ENCODE results near the gene UBTD1. TPM values are rescaled to one million over a fixed set of nuclear protein-coding genes. Genes with fewer than 3 reads are reported as not detected.
"Not testable (repeated sequence)": the region's sequence is repeated elsewhere in the genome, so short reads cannot be mapped to it uniquely, and the experiment has no call there.

Gene UBTD1
- total RNA-seq, 1 donor from 2014 or later: 32.5 TPM

GRCh38 chr10:97520520-97520919 is 21.8 kb downstream of the UBTD1 start:
- TF ChIP-seq CTCF (IDR thresholded peaks at IDR 0.05; ENCODE audit: insufficient read depth, low read length, poor library complexity, severe bottlenecking): no peak
- H3K36me3 ChIP-seq (ENCODE audit: control insufficient read depth, insufficient read depth, low read length): no peaks in the 10 kb centered on the region
- no peaks in the 10 kb centered on the region for H3K27me3 ChIP-seq (ENCODE audit: control insufficient read depth, insufficient read depth, low read length)
- H3K4me3 ChIP-seq (ENCODE audit: low read depth, low read length): no peak overlapping the region
- no peak for DNase-seq (ENCODE audit: low read depth)

GRCh38 chr10:97520978-97521761 is 22.4 kb downstream of the UBTD1 start:
- no peaks in the 10 kb centered on the region for H3K36me3 ChIP-seq (ENCODE audit: control insufficient read depth, insufficient read depth, low read length)

GRCh38 chr10:97522071-97522470 is 23.3 kb downstream of the UBTD1 start:
- no peak overlapping the region for H3K4me3 ChIP-seq (ENCODE audit: low read depth, low read length)
- no peaks in the 10 kb centered on the region for H3K27me3 ChIP-seq (ENCODE audit: control insufficient read depth, insufficient read depth, low read length)
- TF ChIP-seq CTCF (IDR thresholded peaks at IDR 0.05; ENCODE audit: insufficient read depth, low read length, poor library complexity, severe bottlenecking): no peak
- DNase-seq (ENCODE audit: low read depth): no peak
- H3K36me3 ChIP-seq (ENCODE audit: control insufficient read depth, insufficient read depth, low read length): no peaks in the 10 kb centered on the region

More at GRCh38 chr10:97520978-97521761, 22.4 kb downstream of the UBTD1 start:
- DNase-seq (ENCODE audit: low read depth): no peak
- no peaks in the 10 kb centered on the region for H3K27me3 ChIP-seq (ENCODE audit: control insufficient read depth, insufficient read depth, low read length)
- TF ChIP-seq CTCF (IDR thresholded peaks at IDR 0.05; ENCODE audit: insufficient read depth, low read length, poor library complexity, severe bottlenecking): no peak
- H3K4me3 ChIP-seq (ENCODE audit: low read depth, low read length): no peak overlapping the region

GRCh38 chr10:97522937-97523336 is 24.2 kb downstream of the UBTD1 start:
- DNase-seq (ENCODE audit: low read depth): no peak
- Histone ChIP-seq H3K27me3 (ENCODE audit: control insufficient read depth, insufficient read depth, low read length) (no peaks in the 10 kb centered on the region), H3K4me3 (ENCODE audit: low read depth, low read length) (no peak overlapping the region), H3K36me3 (ENCODE audit: control insufficient read depth, insufficient read depth, low read length) (no peaks in the 10 kb centered on the region)
- TF ChIP-seq CTCF (IDR thresholded peaks at IDR 0.05; ENCODE audit: insufficient read depth, low read length, poor library complexity, severe bottlenecking): no peak

GRCh38 chr10:97525086-97525485 is 26.4 kb downstream of the UBTD1 start:
- no peak overlapping the region for H3K4me3 ChIP-seq (ENCODE audit: low read depth, low read length)
- TF ChIP-seq CTCF (IDR thresholded peaks at IDR 0.05; ENCODE audit: insufficient read depth, low read length, poor library complexity, severe bottlenecking): no peak

GRCh38 chr10:97525683-97526110 is 27.0 kb downstream of the UBTD1 start:
- no peak overlapping the region for H3K4me3 ChIP-seq (ENCODE audit: low read depth, low read length)
- no peaks in the 10 kb centered on the region for H3K27me3 ChIP-seq (ENCODE audit: control insufficient read depth, insufficient read depth, low read length)
- DNase-seq (ENCODE audit: low read depth): no peak
- no peaks in the 10 kb centered on the region for H3K36me3 ChIP-seq (ENCODE audit: control insufficient read depth, insufficient read depth, low read length)
- no peak for TF ChIP-seq CTCF (IDR thresholded peaks at IDR 0.05; ENCODE audit: insufficient read depth, low read length, poor library complexity, severe bottlenecking)

More at GRCh38 chr10:97525086-97525485, 26.4 kb downstream of the UBTD1 start:
- no peak for DNase-seq (ENCODE audit: low read depth)
- H3K36me3 ChIP-seq (ENCODE audit: control insufficient read depth, insufficient read depth, low read length): no peaks in the 10 kb centered on the region
- no peaks in the 10 kb centered on the region for H3K27me3 ChIP-seq (ENCODE audit: control insufficient read depth, insufficient read depth, low read length)

- H3K4me3 ChIP-seq (ENCODE audit: low read depth, low read length); DNase-seq (ENCODE audit: low read depth); H3K27me3 ChIP-seq (ENCODE audit: control insufficient read depth, insufficient read depth, low read length); H3K36me3 ChIP-seq (ENCODE audit: control insufficient read depth, insufficient read depth, low read length): not testable (repeated sequence)
Observed at GRCh38 chr10:97528876-97529275, 30.2 kb downstream of the UBTD1 start.

Data from kidney epithelial cell (primary cell).